AG04449 (cell line): ENCODE results near the gene WDR3.

Source experiments
- CTCF ChIA-PET: fragments of 350-600 bp; formaldehyde crosslinking; extraction: SDS; loops from one replicate; lab custom pipeline; 2021; ENCODE audit warnings: antibody characterized with exemption; lab: Yijun Ruan, JAX
- POLR2A ChIA-PET: fragments of 400-600, 350-600 bp; formaldehyde crosslinking; extraction: SDS; loops from one replicate; lab custom pipeline; 2020; ENCODE audit warnings: antibody characterized with exemption, inconsistent platforms; lab: Yijun Ruan, JAX
- DNase-seq: peaks from one replicate; pipeline ENCODE4 v3.0.0-alpha.2; 2010; ENCODE audit warnings: low read depth, low spot score
- H3K4me3 ChIP-seq: 2 replicates; pipeline ENCODE4 v1.5.1; 2011; ENCODE audit warnings: low read depth, mild to moderate bottlenecking, control low read depth, low read length
- TF ChIP-seq, protein P1 (sequence below): IDR thresholded peaks from one replicate; pipeline ENCODE4 v1.5.1; 2011; ENCODE audit warnings: mild to moderate bottlenecking, moderate library complexity, low read length, control low read depth, inconsistent platforms; ENCODE audit not compliant: insufficient read depth; ENCODE audit errors: missing control alignments

The WDR3 gene

DNA sequence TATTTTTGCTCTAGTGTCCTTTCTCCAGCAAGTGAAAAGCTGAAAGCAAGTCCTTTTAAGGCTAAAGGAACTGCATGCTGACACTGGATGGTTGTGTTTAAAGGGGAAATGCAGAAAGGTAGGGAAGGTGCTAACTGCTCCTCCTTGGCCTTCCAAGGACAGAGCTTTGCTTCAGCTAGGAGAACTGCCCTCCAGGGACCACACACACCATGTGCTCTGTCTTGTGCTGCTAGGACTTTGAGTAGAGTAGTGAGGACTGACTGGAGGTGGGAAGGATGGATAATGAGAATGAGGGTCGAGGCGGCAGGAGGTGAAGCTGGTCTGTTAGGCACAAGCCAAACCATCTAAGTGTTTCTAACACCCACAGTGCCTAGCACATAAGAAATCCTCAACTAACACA is 77.9 kb downstream of the WDR3 start:
- ChIA-PET CTCF (no interaction called here), POLR2A (no interaction called here)
- no peak overlapping the region for H3K4me3 ChIP-seq
- no peak for DNase-seq
- TF ChIP-seq, protein P1, sequence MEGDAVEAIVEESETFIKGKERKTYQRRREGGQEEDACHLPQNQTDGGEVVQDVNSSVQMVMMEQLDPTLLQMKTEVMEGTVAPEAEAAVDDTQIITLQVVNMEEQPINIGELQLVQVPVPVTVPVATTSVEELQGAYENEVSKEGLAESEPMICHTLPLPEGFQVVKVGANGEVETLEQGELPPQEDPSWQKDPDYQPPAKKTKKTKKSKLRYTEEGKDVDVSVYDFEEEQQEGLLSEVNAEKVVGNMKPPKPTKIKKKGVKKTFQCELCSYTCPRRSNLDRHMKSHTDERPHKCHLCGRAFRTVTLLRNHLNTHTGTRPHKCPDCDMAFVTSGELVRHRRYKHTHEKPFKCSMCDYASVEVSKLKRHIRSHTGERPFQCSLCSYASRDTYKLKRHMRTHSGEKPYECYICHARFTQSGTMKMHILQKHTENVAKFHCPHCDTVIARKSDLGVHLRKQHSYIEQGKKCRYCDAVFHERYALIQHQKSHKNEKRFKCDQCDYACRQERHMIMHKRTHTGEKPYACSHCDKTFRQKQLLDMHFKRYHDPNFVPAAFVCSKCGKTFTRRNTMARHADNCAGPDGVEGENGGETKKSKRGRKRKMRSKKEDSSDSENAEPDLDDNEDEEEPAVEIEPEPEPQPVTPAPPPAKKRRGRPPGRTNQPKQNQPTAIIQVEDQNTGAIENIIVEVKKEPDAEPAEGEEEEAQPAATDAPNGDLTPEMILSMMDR: no peak

DNA sequence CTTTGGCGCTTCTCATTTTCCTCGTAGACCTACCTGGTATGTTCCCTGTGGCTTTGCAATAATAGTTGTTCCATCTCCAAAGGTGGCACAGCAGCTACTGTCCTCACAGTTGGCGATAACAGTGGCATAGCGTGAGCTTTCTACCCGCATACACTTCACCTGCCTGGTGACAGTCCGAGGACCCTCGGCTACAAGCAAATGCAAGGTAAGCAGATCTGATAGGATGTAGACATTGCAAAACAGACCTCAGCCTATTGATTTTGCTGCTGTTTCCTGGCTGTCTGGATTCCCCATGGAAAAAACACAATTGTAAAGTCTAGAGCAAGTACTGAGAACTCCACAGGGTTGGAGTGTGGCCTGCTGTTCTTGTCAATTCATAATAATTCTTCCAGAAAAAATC is 78.5 kb downstream of the WDR3 start:
- POLR2A ChIA-PET: no interaction called here
- CTCF ChIA-PET: no interaction called here
- DNase-seq: no peak

DNA sequence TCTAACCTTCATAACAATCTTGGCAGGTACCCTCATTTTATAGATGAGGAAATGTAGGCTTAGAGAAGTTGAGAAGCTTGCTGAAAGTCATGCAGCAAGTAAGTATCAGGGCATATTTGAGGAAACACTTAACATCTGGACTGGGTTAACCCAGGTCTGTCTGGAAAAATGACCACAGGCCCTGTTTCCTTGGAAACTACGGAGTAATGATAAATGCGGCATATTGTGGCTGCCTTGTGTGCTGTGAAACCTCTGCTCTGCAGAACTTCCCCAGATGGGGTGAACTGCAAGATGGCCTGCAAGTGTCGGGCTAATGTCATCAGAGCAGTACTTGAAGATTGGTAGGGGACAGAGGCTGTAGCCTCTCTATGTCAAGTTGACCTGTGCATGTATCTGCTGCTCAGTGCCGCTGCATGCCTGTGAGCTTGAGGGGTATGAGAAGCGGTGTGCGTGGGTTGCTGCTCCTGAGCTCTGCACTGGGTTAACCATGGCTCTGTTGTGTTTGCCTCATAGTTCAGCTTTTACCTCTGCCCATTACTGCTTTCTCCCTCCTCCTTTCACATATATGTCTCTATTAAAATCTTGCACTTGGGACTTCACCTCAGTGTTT is 83.1 kb downstream of the WDR3 start:
- POLR2A ChIA-PET: no interaction called here
- H3K4me3 ChIP-seq: no peak overlapping the region
- CTCF ChIA-PET: no interaction called here
- DNase-seq: no peak
- TF ChIP-seq, protein P1: no peak

More for the DNA sequence above, 78.5 kb downstream of the WDR3 start:
- TF ChIP-seq, protein P1: no peak
- H3K4me3 ChIP-seq: no peak overlapping the region

DNA sequence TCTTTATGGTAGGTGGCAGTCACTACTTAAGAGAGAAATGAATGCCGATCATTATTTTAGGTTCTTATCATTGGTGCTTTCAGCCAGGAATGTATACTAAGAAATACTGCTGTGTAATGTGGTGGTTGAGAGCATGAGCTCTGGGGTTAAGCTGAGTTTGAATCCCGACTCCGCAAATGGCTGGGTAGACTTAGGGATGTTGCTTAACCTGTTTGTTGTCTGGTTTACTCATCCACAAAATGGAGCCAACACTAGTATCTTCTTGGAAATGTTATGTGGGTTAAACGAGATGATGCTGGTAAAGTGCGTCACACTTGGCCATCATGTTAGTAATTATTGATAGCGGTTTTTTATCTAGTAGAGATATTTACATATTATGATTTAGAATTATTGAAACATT is 83.8 kb downstream of the WDR3 start:
- DNase-seq: no peak
- ChIA-PET CTCF (no interaction called here), POLR2A (no interaction called here)
- TF ChIP-seq, protein P1: no peak
- H3K4me3 ChIP-seq: no peak overlapping the region

DNA sequence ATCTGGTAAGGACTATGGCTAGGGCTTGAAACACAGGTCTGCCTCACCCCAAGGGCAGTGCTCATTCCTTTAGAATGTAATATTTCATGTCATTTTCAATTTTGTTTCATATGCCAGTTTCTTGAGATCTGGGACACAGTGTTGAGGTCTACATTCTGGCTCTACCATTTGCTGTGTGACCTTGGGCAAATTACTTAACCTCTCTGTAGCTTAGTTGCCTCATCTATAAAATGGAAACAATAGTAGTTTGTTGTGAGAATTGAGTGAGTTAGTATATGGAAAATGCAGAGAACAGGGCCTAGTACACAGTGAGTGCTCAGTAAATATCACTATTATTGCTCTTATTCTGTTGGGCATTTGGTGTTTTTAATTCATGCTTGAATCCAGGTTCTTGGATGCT is 84.4 kb downstream of the WDR3 start:
- POLR2A ChIA-PET: no interaction called here
- CTCF ChIA-PET: no interaction called here
- TF ChIP-seq, protein P1: no peak
- no peak overlapping the region for H3K4me3 ChIP-seq
- no peak for DNase-seq
